HepG2 (cell line): ENCODE results near the gene CDYL2. TPM values are rescaled to one million over a fixed set of nuclear protein-coding genes. Genes with fewer than 3 reads are reported as not detected.
A peak's percentile ranks its signal among the peaks of the same experiment; 100 is the strongest.

Experiments used
- ATAC-seq: fragments of 200-7000 bp; cut with Tn5 transposase; 3 replicates; pipeline ENCODE4 v1.9.1; 2020; ENCODE audit warnings: mild to moderate bottlenecking, moderate library complexity
- BruUV-seq: library from RNA; stranded (reverse); fragments of 400-500 nt; replicated peaks from 2 replicates; lab custom pipeline; 2021; lab: Mats Ljungman, UMichigan
- CTCF ChIA-PET: fragments of 300-600 bp; formaldehyde crosslinking; extraction: SDS; loops from one replicate; lab custom pipeline; 2021; ENCODE audit warnings: low total read pairs, inconsistent platforms, low intra/inter-chr PET ratio; lab: Yijun Ruan, JAX
- POLR2A ChIA-PET: fragments of 350-600 bp; sonication (Branson Sonifier 250); formaldehyde crosslinking; loops from one replicate; lab custom pipeline; 2020; ENCODE audit warnings: antibody characterized with exemption, inconsistent platforms; lab: Yijun Ruan, JAX
- DNase-seq: peaks from one replicate; pipeline ENCODE4 v3.0.0-alpha.2; 2015; ENCODE audit warnings: low spot score
- FAIRE-seq: peaks from 3 replicates; lab custom pipeline; 2011; peaks lifted over from hg19 to GRCh38; lab: Jason Lieb, UNC
- H2AFZ ChIP-seq: one replicate; pipeline ENCODE4 v1.6.1; 2011; ENCODE audit warnings: low read length, inconsistent platforms
- H3K27ac ChIP-seq: fragments of 300-600 bp; 3 replicates; pipeline ENCODE4 v1.8.0; 2011; ENCODE audit warnings: mixed run types, mild to moderate bottlenecking, mixed read lengths, low read length, inconsistent platforms; ENCODE audit not compliant: insufficient read depth; ENCODE audit errors: extremely low read length
- H3K27me3 ChIP-seq, 2 experiments: fragments of 200-600 bp in 1 of 2; 2 replicates in 1 of 2; 3 replicates in 1 of 2; pipeline versions ENCODE4 v1.6.0 to v1.8.0; 2011; ENCODE audit warnings: low read length in 2 of 2, mild to moderate bottlenecking in 2 of 2, moderate library complexity in 2 of 2, inconsistent platforms in 1 of 2; ENCODE audit not compliant: insufficient read depth in 2 of 2, control insufficient read depth in 1 of 2
- H3K36me3 ChIP-seq, 2 experiments: fragments of 200-600 bp in 1 of 2; replicated peaks in 1 of 2; 2 replicates in 1 of 2; 3 replicates in 1 of 2; pipeline versions ENCODE4 v1.5.1 to v1.8.0; 2011; ENCODE audit warnings: low read length in 2 of 2, inconsistent platforms in 1 of 2; ENCODE audit not compliant: insufficient read depth in 2 of 2, control insufficient read depth in 1 of 2
- H3K4me1 ChIP-seq: 2 replicates; pipeline ENCODE4 v1.5.1; 2012; ENCODE audit warnings: low read length, inconsistent platforms; ENCODE audit not compliant: insufficient read depth
- H3K4me2 ChIP-seq: 2 replicates; pipeline ENCODE4 v1.6.0; 2011; ENCODE audit warnings: low read depth, low read length, inconsistent platforms
- H3K4me3 ChIP-seq, 3 experiments: fragments of 200-600 bp in 1 of 3; sonication (generic), shearing (Covaris generic) in 1 of 3; replicated peaks in 1 of 3; 2 replicates each; pipeline ENCODE4 v1.5.1; 2011 to 2016; ENCODE audit warnings: low read length in 3 of 3, inconsistent platforms in 2 of 3, low read depth in 2 of 3, mild to moderate bottlenecking in 2 of 3, control low read depth in 1 of 3, mixed read lengths in 1 of 3; ENCODE audit not compliant: insufficient read depth in 1 of 3
- H3K79me2 ChIP-seq: one replicate; pipeline ENCODE4 v1.6.1; 2011; ENCODE audit warnings: low read length, inconsistent platforms; ENCODE audit not compliant: insufficient read depth
- H3K9ac ChIP-seq: 2 replicates; pipeline ENCODE4 v1.6.0; 2011; ENCODE audit warnings: mild to moderate bottlenecking, low read depth, low read length, inconsistent platforms; ENCODE audit not compliant: insufficient read depth
- H3K9me3 ChIP-seq: 2 replicates; pipeline ENCODE4 v1.5.1; 2012; ENCODE audit warnings: mild to moderate bottlenecking, low read length
- H4K20me1 ChIP-seq: 2 replicates; pipeline ENCODE4 v1.6.0; 2011; ENCODE audit warnings: inconsistent platforms, mild to moderate bottlenecking, low read length, moderate library complexity; ENCODE audit not compliant: insufficient read depth
- ARID4A ChIP-seq: sonication (generic); formaldehyde crosslinking; IDR thresholded peaks from 2 replicates; pipeline ENCODE4 v1.5.0; 2020; ENCODE audit warnings: mild to moderate bottlenecking, missing genetic modification reagents, borderline replicate concordance
- ATF7 ChIP-seq, 2 experiments: fragments of 450-650 bp in 1 of 2; sonication (generic) in 1 of 2; formaldehyde crosslinking in 1 of 2; IDR thresholded peaks; 2 replicates each; pipeline versions ENCODE4 v1.4.0 to v1.6.1; 2016 to 2020; ENCODE audit warnings: antibody characterized with exemption in 1 of 2, mild to moderate bottlenecking in 1 of 2, missing genetic modification reagents in 1 of 2
- CEBPB ChIP-seq: IDR thresholded peaks from 2 replicates; pipeline ENCODE4 v1.6.1; 2011; ENCODE audit warnings: low read depth, low read length, improper control_type of control experiment, borderline replicate concordance
- DPF2 ChIP-seq: sonication (generic); formaldehyde crosslinking; IDR thresholded peaks from 2 replicates; pipeline ENCODE4 v1.4.0; 2020; ENCODE audit warnings: mild to moderate bottlenecking, low read depth, missing genetic modification reagents, borderline replicate concordance
- FOSL1 ChIP-seq: sonication (generic); formaldehyde crosslinking; IDR thresholded peaks from 2 replicates; pipeline ENCODE4 v1.9.0; 2021; ENCODE audit warnings: missing genetic modification reagents, borderline replicate concordance
- HDAC1 ChIP-seq: sonication (generic); formaldehyde crosslinking; IDR thresholded peaks from 2 replicates; pipeline ENCODE4 v1.5.1; 2020; ENCODE audit warnings: mild to moderate bottlenecking, missing genetic modification reagents
- SOX13 ChIP-seq, 3 experiments: fragments of 450-650 bp in 1 of 3; sonication (generic) in 1 of 3; formaldehyde crosslinking in 1 of 3; IDR thresholded peaks in 2 of 3; conservative IDR thresholded peaks in 1 of 3; 2 replicates each; pipeline versions ENCODE4 v1.5.0 to v1.6.1; 2016 to 2020; ENCODE audit warnings: antibody characterized with exemption in 1 of 3, mild to moderate bottlenecking in 1 of 3, missing compliant biosample characterization in 1 of 3, missing genetic modification reagents in 1 of 3, moderate library complexity in 1 of 3
- ZFP36L1 ChIP-seq: sonication (generic); formaldehyde crosslinking; IDR thresholded peaks from 2 replicates; pipeline ENCODE4 v1.8.0; 2022; ENCODE audit warnings: mild to moderate bottlenecking, missing genetic modification reagents, moderate library complexity
- ZFX ChIP-seq: sonication (generic); formaldehyde crosslinking; IDR thresholded peaks from 2 replicates; pipeline ENCODE4 v1.4.0; 2020; ENCODE audit warnings: mild to moderate bottlenecking, low read depth, missing genetic modification reagents, moderate library complexity
- ZMYM2 ChIP-seq: sonication (generic); formaldehyde crosslinking; IDR thresholded peaks from 2 replicates; pipeline ENCODE4 v1.8.0; 2022; ENCODE audit warnings: mild to moderate bottlenecking, missing genetic modification reagents
- ZNF337 ChIP-seq: sonication (generic); formaldehyde crosslinking; IDR thresholded peaks from 2 replicates; pipeline ENCODE4 v1.5.1; 2020; ENCODE audit warnings: missing genetic modification reagents, low read depth, mild to moderate bottlenecking, borderline replicate concordance
- ZNF740 ChIP-seq: sonication (generic); formaldehyde crosslinking; IDR thresholded peaks from 2 replicates; pipeline ENCODE4 v1.4.0; 2020; ENCODE audit warnings: missing genetic modification reagents
- ZNF780A ChIP-seq: sonication (generic); formaldehyde crosslinking; IDR thresholded peaks from 2 replicates; pipeline ENCODE4 v1.8.0; 2022; ENCODE audit warnings: mild to moderate bottlenecking, missing genetic modification reagents, moderate library complexity
- ZNF792 ChIP-seq: IDR thresholded peaks from 2 replicates; pipeline ENCODE4 v1.6.1; 2016
- ZSCAN25 ChIP-seq: sonication (generic); formaldehyde crosslinking; IDR thresholded peaks from 2 replicates; pipeline ENCODE4 v1.8.0; 2022; ENCODE audit warnings: mild to moderate bottlenecking, missing genetic modification reagents
- ZZZ3 ChIP-seq: sonication (generic); formaldehyde crosslinking; IDR thresholded peaks from 2 replicates; pipeline ENCODE4 v1.4.0; 2020; ENCODE audit warnings: missing genetic modification reagents, mild to moderate bottlenecking, borderline replicate concordance
- WGBS: methylation state at CpG from one replicate; pipeline ENCODE4 v1.1.6; 2017; ENCODE audit warnings: low lambda C conversion rate; 5-methylcytosine and 5-hydroxymethylcytosine counted together
- in situ Hi-C: cut with HindIII; loops from 2 replicates; pipeline ENCODE4 v1.10.0; 2017; ENCODE audit warnings: low pct_unique_long_range_greater_than_20kb; ENCODE audit not compliant: extremely low pct_ligation_motif_present
- intact Hi-C: fragments of 100-400 bp; cut with micrococcal nuclease; formaldehyde crosslinking; loops from one replicate; pipeline ENCODE4 v1.10.0; 2022; ENCODE audit not compliant: unreplicated experiment
- polyA plus RNA-seq, 8 experiments: library from polyadenylated mRNA; depleted of rRNA in 3 of 8; stranded (reverse) in 7 of 8; unstranded in 1 of 8; fragments of >200 nt; fragmentation: Illumina TruSeq in 4 of 8; extraction: Trizol in 4 of 8; gene quantifications; 2 replicates each; pipeline versions ENCODE4 v1.2.1 to v1.2.3, GENCODE V29; 2011 to 2016; ENCODE audit warnings: low read depth in 4 of 8, missing spikeins in 1 of 8, mixed read lengths in 1 of 8; ENCODE audit not compliant: insufficient read depth in 1 of 8
- total RNA-seq, 5 experiments: library from RNA; depleted of rRNA; stranded (reverse); fragments of >200 nt; fragmentation: Illumina TruSeq; extraction: Trizol; gene quantifications; 2 replicates each; pipeline ENCODE4 v1.2.3, GENCODE V29; 2016; ENCODE audit warnings: low read depth in 1 of 5
- TF ChIP-seq, protein P1 (sequence below), 2 experiments: fragments of 450-650 bp in 1 of 2; sonication (generic) in 1 of 2; formaldehyde crosslinking; IDR thresholded peaks; 2 replicates each; pipeline versions ENCODE4 v1.5.0 to v1.8.0; 2020 to 2022; ENCODE audit warnings: mild to moderate bottlenecking in 1 of 2, missing genetic modification reagents in 1 of 2

The CDYL2 gene
- total and polyA plus RNA-seq, 2 of the 13 experiments (the other 11 are each of a cell fraction or from before 2014, with no cell fraction given) = 0.07 to 0.35 TPM

DNA sequence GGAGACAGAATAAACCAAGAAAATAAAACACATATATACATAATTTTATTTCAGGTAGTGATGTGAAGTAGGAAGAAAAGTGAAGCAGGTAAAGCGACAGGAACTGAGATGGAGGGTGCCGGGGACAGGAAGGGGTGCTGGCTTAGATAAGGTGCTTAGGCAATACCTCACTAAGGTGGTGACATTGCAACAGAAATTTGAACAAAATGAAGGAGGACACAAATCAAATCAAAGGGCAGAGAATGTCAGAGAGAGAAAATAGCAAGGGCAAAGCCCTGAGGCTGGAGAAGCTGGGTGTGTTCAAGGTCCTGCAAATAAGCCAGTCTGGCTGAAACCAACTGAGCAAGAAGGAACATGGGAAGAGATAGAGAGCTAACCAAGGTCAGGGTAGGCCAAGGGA lies 5.0 kb upstream of the CDYL2 start (continued):
- TF ChIP-seq ARID4A (CRISPR knock-in tag) = no peak

DNA sequence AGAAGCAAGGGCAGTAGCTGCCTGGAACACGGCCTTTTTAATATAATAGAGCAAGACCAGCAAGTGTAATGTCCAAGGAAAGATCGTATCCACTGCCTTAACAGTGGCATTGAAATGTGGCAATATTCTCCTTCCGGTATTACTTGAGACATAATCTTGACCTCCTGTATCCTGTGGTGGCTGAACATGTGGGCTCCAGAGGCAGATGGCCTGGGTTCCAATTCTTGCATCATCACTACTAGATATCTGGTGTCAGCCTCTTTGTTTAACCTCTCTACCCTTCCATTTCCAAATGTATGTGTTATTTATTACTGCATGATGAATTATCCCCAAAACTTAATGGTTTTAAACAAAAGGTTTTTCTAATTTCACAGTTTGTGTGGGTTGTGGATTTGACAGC lies 3.5 kb upstream of the CDYL2 start:
- Histone ChIP-seq H3K36me3 (no peaks in the 10 kb centered on the region), H3K9ac (no peak overlapping the region), H3K9me3 (no peaks in the 10 kb centered on the region), H3K4me2 (no peak overlapping the region), H4K20me1 (no peaks in the 10 kb centered on the region), H3K4me3 (no peak overlapping the region), H2AFZ (no peak overlapping the region), H3K27ac (no peak overlapping the region), H3K79me2 (no peaks in the 10 kb centered on the region), H3K4me1 (no peaks in the 10 kb centered on the region), H3K27me3 (peaks cover 2 to 20% of the 10 kb centered on the region in 2 experiments; a peak in 3 of 5 replicates)
- ATAC-seq (no peak), FAIRE-seq (no peak), DNase-seq (no peak)
- ChIA-PET CTCF (no interaction called here), POLR2A (no interaction called here)
- BruUV-seq = no TSS peak
- intact Hi-C loops = no loop called here
- in situ Hi-C loops = no loop called here
- 23% methylated on average over 3 of the region's 3 CpGs for WGBS
- no peak for TF ChIP-seq ZNF792
- no peak for TF ChIP-seq SOX13 (IDR thresholded peaks at IDR 0.05)
- no peak for TF ChIP-seq SOX13 (CRISPR knock-in tag; conservative IDR thresholded peaks at IDR 0.05 in 1 of 2, IDR thresholded peaks at IDR 0.05 in 1 of 2)
- TF ChIP-seq ZMYM2 (CRISPR knock-in tag) = no peak
- no peak for TF ChIP-seq ZFP36L1 (CRISPR knock-in tag)
- peak; percentile 41; the same call in 1 of the 2 replicates for TF ChIP-seq CEBPB
- TF ChIP-seq ZZZ3 = no peak
- TF ChIP-seq FOSL1 = no peak
- TF ChIP-seq ZNF337 (CRISPR knock-in tag) = no peak
- TF ChIP-seq ATF7 (IDR thresholded peaks at IDR 0.05) = peak; percentile 17; the same call in 1 of the 2 replicates
- no peak for TF ChIP-seq ATF7 (CRISPR knock-in tag; IDR thresholded peaks at IDR 0.05)
- TF ChIP-seq ZNF780A (CRISPR knock-in tag) = no peak
- TF ChIP-seq, protein P1, sequence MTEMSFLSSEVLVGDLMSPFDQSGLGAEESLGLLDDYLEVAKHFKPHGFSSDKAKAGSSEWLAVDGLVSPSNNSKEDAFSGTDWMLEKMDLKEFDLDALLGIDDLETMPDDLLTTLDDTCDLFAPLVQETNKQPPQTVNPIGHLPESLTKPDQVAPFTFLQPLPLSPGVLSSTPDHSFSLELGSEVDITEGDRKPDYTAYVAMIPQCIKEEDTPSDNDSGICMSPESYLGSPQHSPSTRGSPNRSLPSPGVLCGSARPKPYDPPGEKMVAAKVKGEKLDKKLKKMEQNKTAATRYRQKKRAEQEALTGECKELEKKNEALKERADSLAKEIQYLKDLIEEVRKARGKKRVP (CRISPR knock-in tag; IDR thresholded peaks at IDR 0.05) = no peak
- no peak for TF ChIP-seq ZNF740
- no peak for TF ChIP-seq HDAC1 (CRISPR knock-in tag)
- no peak for TF ChIP-seq ZFX
- TF ChIP-seq DPF2 (CRISPR knock-in tag) = no peak
- no peak for TF ChIP-seq ZSCAN25 (CRISPR knock-in tag)
